CD1c-positive myeloid dendritic cell (primary cell): ENCODE measurements around the gene PDE4D.

Experiments
- DNase-seq: peaks from one replicate; pipeline ENCODE4 v3.0.0-alpha.2; 2016; ENCODE audit errors: extremely low spot score

Gene PDE4D

DNA sequence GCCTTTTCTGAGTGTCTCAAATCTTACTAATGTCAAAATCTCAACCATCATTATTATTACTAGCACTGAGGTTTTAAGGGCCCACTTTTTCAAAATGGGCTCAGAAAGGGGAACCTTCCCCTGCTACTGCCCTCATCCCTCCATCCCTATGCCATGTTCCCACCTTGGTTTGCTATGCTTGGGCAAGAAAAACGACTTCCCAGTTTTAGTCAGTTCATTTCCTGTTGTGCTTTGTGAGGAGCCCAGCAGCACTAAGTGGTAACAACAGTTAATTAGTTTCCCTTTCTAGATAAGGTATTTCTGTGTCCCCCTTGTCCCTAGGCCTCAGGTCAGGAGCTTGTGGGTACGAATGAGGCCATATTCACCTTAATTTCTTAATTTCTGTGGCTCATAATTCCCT, 715.5 kb downstream of the PDE4D start:
- DNase-seq, result no peak

DNA sequence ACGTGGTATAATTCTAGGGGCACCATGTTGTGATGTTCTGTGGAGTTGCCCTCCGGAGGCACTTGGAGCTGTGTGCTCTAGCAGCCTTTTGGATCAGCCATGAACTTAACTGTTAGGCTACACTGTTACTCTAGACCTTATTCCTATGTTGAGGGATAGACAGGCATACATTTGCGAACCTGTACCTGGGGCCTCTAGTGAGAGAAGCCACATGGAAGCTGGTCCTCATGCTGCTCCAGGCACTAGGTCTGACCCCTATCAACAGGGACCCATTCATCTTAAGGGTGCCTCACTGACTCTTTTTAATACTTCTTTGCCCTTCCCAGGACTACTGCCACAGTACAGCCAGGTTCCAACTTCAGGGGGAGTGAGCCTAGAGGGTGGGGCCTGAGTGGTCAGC, 715.9 kb downstream of the PDE4D start:
- DNase-seq, result no peak

DNA sequence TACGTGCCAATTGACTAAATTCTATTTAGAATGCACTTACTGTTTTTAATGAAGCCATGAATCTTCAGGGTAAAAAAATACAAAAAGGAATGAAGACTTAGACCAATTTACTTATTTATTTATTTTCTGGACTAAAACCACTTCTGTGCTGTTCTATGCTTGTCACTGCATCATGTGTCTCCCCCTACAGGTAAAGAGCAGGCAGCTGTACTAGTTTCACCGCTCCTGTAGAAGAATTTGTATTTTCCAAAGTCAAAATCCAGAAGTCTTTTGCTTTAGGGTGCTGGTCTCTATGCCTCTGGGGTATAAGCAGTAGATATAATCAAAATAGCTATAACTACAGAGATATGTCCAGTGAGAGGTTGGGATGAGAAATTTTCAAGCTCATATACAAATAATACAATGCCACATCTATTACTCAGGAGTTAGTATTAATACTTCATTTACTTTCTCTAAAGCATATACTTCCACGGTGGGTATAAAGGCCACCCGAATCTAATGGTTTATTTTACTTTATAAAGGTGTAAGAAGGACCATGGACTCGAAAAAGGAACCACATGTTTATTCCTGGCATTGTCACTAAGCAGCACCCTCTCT, 719.2 kb downstream of the PDE4D start:
- peak; percentile 33 for DNase-seq

GRCh38 chr5:59173578-59173977, 719.9 kb downstream of the PDE4D start:
- peak; percentile 9 for DNase-seq

- DNase-seq, result no peak
Measured at GRCh38 chr5:59171131-59171530, 722.4 kb downstream of the PDE4D start.

GRCh38 chr5:59169768-59170150, 723.8 kb downstream of the PDE4D start:
- no peak for DNase-seq

DNA sequence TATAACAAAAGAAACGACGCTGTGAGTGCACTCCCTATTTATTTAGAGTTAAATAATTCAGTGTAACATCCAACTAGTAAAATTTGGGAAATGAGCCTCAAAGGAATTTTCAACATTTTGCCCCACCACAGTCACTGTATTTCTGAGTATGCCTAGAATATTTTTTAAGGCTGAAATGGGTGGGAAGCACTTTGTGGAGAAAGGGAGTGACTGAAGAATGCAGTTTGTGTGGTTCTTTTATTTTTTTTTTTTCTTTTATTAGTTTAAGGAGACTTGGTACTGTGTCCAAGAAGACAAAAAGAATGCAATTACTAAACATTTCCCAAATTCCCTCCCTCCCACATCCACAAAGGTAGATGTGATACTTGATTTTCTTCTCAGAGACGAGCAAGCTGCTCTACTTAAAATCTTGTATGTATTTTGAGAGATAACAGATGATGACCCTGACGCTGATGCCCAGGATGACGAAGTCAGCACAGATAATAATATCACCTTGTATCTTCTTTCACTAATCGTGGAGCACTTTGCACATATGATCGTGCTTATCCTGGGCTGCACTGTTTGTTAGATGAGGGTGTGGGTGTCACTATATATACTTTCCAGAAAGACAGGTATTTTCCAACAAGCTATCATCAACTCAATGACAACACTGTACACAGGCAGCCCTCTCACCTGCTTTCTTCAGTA, 724.3 kb downstream of the PDE4D start:
- no peak for DNase-seq

DNA sequence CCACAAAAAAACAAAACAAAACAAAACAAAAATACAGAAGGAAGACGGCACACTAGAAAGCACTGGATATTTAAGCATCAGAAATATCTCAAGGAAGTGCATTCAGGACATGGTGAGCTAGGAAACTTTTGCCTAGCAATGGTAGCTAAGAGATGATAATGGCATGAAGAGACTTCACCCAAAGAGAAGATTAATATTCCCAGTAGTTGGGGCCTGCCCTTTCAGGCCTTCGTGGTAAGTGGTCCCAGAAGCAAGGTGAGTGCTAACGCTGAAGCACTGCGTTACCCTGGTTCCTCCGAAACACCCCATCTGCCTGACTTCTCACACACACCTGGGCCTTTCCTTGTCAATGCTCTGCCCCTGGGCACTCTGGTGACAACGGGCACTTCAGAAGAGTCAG, 725.5 kb downstream of the PDE4D start:
- no peak for DNase-seq

- no peak for DNase-seq
Measured at GRCh38 chr5:59164041-59164830, 729.3 kb downstream of the PDE4D start.

DNA sequence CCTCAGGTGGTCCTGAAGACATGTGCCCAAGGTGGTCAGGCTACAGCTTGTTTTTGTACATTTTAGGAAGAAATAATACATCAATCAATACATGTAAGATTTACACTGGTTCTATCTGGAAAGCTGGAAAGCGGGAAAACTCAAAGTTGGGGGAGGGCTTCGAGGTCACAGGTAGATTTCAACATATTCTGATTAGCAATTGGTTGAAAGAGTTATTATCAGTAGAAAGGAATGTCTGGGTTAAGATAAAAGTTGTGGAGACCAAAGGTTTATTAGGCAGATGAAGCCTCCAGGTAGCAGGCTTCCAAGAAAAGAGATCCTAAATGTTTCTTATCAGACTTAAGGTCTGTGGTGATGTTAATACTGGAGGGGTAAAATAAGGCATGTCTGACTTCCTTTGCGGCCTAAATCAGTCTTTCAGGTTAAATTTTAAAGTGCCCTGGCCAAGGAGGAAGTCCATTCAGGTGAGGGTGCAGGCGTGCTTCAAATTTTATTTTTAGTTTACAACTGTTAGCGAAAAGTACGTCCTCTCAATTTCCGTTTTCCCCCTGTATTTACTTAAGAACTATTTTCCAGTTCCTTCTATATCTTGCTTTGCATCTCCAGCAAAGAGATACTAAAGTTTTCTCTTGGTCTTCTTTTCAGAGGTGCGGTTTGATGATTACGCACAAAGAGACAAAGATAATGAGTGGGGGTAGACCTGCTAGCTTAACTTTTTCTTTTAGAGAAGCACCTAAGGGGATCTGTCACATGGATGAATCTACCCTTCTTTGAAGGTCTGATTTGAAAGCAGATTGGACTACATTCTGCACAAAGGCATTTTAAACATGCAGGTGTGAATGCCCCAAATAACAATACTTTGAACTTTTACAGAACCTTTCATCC, 732.1 kb downstream of the PDE4D start:
- DNase-seq, result no peak

GRCh38 chr5:59158637-59159391, 734.7 kb downstream of the PDE4D start:
- DNase-seq, result no peak

DNA sequence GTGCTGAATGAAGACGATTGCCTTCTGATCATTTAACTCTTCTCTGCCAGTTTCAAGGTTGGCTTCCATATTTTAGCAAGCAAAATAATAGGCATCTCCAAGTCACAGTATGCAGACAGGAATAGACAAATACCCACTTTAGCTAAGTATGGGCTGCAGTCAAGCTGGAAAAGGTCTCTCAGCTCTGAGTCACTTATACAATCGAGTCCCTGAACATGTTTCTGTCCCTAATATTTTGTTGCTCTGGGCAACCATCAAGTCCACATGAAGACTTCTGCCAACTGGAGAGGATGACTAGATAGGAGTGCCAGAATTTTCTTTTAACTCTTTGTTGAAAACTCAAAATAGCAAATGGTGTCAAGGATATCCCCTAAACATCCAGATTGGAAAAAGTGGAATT, 735.4 kb downstream of the PDE4D start:
- no peak for DNase-seq

GRCh38 chr5:59157068-59157467, 736.5 kb downstream of the PDE4D start:
- DNase-seq, result no peak

DNA sequence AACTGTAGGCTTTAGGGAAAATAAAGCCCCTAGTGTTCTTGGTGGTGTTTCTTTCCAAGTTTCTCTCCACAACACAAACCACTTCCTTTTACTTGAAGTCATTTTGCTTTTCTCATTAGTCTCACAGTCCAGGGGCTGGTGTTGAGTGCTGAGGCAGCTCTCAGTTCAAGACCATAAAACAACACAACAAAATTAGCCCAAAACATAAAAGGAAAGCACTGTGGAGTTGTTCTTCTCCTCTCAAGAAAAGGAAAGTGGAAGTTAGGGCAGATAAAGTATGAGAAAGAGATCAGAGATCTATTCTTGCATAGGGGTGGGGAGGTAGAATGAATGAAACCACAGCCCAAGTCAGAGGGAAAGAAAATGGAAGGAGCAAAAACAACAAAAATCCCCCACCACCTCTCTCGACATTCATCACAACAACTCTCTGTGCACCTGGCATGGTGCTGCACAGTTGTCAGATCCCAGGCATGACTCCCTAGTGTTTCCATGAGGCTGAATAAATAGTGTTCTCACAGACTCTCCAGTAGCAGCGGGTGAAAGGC, 740.8 kb downstream of the PDE4D start:
- no peak for DNase-seq

DNA sequence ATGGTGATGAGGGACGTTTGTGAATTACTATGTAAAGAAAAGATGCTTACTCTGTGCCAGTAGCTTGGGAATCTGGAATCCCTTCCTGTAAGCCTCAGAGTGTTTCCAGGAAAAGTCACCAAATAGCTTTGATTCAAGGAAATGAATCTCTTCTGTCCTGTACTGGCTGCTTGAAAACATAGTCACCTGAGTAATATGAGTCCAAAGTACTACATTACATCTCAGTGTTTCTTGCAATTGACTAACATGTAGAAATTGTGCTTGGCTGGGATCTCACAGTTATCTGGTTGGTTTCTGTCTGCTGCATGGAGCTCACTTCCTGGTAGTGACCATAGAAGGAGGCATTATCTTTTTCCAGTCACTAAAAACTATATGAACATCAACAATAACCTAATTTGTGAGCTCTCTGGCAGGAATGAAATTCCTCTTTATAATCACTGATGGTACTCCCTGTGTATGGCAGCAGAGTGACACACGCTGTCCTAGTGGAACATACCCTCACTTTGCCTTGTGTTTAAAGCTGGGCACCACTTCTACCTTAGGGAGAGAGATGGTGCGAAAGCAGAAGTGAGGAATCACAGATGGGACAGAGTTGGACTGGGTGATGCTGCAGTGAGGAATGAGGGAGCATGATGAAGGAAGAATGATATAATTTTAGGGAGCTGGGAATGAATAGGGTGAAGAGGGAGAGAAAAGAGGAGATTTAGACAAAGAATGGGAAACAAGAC, 742.2 kb downstream of the PDE4D start:
- no peak for DNase-seq

GRCh38 chr5:59149827-59150226, 743.7 kb downstream of the PDE4D start:
- DNase-seq, result no peak

GRCh38 chr5:59149271-59149670, 744.3 kb downstream of the PDE4D start:
- no peak for DNase-seq

- DNase-seq, result no peak
Measured at GRCh38 chr5:59146729-59147128, 746.8 kb downstream of the PDE4D start.

GRCh38 chr5:59143926-59144333, 749.6 kb downstream of the PDE4D start:
- no peak for DNase-seq

DNA sequence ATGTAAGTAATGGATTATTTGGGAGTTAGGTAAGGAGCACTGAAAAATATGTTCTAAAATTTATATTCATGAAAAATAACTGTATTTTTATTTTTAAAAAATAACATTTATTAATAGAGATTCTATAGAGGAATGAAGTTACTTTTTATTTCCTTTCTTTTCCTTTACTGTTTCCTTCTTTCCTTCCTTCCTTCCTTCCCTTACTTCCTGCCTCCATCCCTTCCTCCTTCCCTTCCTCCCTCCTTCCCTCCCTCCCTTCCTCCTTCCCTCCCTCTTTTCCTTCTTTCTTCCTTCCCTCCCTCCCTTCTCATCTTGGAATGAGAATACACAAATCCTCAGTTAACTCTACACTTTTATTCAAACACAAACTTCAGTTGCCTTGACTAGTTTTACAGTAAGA, 750.6 kb downstream of the PDE4D start:
- no peak for DNase-seq
